SK-N-SH (cell line): ENCODE measurements around the gene NBR1.

ENCODE experiments used
- CTCF ChIP-seq: fragments of 200-600 bp; sonication (generic); IDR thresholded peaks from 2 replicates; pipeline ENCODE4 v1.6.1; 2017; ENCODE audit warnings: antibody characterized with exemption, mild to moderate bottlenecking, moderate library complexity
- EP300 ChIP-seq, 2 experiments: IDR thresholded peaks; 2 replicates each; pipeline versions ENCODE4 v1.4.0 to v1.6.1; 2012; ENCODE audit warnings: borderline replicate concordance in 1 of 2, low read depth in 1 of 2, low read length in 1 of 2
- GATA2 ChIP-seq: sonication (generic); formaldehyde crosslinking; IDR thresholded peaks from 2 replicates; pipeline ENCODE4 v1.5.0; 2020; ENCODE audit warnings: mild to moderate bottlenecking, missing genetic modification reagents
- POLR2AphosphoS5 ChIP-seq: IDR thresholded peaks from 2 replicates; pipeline ENCODE4 v1.6.1; 2012; ENCODE audit warnings: low read depth, low read length

GRCh38 chr17:43155666-43156065 is 15.3 kb upstream of the NBR1 start:
- TF ChIP-seq GATA2 (CRISPR knock-in tag) (no peak), EP300 (IDR thresholded peaks at IDR 0.05; ENCODE audit: borderline replicate concordance in 1 of 2, low read depth in 1 of 2, low read length in 1 of 2) (no peak), POLR2AphosphoS5 (no peak), CTCF (no peak)
